Vein endothelial cell (primary cell): ENCODE measurements around the gene TMEM121. TPM values are rescaled to one million over a fixed set of nuclear protein-coding genes. Genes with fewer than 3 reads are reported as not detected.

Experiments
- total RNA-seq: library from RNA; depleted of rRNA; stranded (reverse); fragments of >200 nt; gene quantifications from 2 replicates; pipeline ENCODE4 v1.2.3, GENCODE V29; 2012

TMEM121 gene
- 5.6 and 6.2 TPM in 2 replicates for total RNA-seq

DNA sequence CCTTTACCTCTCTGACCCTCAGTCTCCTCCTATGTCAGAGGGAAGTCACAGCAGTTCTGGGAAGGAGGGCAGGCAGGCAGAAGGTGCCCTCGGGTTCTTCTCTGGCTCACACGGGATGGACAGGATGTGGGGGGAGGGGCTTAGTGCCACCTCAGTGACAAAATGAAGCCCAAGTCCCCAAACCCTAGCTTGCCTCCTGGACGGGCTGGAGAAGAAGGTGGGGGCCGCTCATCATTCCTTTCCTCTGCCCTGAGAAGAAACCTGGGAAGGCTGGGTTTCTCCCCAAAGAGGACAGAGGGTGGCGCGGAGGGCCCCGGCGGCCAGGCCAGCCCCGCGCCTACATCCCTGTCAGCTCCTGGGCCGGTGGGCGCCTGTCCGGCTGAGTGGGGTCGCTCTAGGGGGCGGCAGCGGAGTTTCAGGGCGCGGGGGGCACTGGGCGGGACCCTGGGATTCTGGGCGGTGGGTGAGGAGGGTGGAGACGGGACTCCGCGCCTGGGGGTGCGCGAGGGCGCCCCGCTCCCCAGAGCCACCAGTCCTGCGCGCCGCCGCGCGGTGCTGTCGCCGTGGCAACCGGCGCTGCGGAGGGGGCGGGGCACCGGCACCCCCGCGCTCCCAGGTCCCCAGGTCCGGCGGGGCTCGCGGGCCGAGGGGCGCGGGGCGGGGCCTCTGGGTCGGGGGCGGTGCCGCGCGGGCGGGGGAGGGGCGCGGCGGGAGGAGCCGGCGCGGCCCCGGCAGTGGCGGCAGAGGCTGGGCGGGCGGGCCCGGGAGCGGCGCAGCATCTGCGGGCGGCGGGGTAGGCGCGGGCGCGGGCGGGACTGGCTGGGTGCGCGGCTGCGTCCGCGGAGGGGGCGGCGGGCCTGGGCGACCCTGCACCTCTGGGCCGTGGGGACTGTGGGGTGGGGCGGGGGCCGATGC is at the start of gene TMEM121:
TMEM121 (plus strand) TSS at position 723 of the 915 bp plus-strand sequence. CDS start 2,252 bp downstream, outside the sequence.

DNA sequence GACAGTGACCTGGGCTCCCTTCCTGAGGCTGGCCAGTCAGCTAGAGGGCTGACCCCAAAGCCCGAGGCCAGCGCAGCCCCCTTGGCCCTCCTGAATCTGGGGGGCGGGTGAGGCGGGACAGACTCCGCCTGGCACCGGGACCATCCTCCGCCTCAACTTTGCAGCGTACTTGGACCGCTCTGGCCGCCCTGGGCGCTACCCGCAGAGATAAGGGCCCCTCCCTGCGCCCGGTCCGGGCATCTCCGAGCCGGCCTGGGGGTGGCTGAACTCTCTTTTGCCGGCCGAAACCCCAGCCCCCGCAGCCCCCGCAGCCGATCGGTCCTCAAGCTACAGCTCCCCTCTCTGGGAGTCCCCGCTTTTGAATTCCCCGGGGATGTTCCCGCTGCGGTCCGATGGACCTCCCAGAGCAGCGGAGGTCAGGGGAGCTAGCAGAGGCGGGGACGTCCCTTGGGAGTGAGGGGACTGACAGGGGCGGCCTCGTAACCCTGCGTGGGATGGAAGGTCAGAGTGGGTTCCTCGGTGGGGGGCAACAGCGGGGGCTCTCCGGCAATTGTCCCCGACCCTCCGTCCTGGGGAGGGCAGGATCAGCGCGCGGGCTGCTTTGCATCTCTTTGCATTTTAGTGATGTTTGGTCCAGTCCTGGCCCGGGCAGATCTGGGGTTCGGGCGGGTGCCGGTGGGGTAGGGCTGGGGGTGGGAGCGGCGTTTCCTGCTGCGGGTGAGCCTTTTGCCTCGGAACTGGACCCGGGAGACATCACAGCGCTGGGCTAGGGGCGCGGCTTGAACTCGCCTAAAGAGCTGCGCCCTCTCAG is 40.0 kb upstream of the TMEM121 start, which contains the start of gene CRIP1:
CRIP1 (plus strand) TSS at position 724 of the 811 bp plus-strand sequence. CDS start 374 bp downstream, outside the sequence.

DNA sequence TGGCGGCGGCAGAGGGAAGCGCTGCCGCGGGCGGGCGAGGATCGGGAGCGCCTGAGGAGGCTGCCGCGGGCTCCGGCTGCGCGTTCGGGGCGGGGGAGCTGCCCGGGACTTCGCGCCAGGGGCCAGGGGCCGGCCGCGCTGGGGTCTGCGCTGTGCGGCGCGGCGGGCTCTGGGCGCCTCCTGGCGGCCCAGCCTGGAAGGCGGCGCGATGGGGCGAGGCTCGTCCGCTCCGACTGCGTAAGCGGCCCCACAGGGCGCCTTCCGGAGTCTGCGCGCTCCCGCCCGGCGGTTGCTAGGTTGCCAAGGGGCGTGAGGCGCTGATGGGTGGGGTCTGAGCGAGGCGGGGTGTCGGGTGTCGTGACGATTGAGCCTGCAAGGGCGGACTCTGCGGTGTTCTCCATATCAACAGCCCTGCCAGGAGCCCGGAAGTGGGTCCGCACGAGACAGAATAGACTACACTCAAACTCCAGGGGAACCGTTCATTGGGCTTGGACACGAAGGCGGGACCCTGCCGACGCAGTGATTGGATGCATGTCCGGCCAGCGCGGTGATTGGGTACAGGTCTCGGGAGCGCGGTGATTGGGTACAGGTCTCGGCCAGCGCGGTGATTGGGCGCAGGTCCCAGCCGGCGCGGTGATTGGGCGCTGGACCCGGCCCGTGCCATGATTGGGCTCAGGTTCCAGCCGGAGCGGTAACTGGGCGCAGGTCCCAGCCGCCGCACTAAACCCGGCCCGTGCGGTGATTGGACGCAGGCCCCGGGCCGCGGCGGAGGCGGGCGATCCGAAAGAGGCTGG is 35.6 kb upstream of the TMEM121 start, which contains the start of gene TEDC1:
TEDC1 (plus strand) TSS at position 675 of the 794 bp plus-strand sequence. CDS start 130 bp downstream, outside the sequence.

Other genes starting within 250 kb of the TMEM121 start
- 49.3 and 56.0 TPM in 2 replicates for gene BRF1, start 225.6 kb upstream of the TMEM121 start, total RNA-seq
- 69.9 and 99.9 TPM in 2 replicates for gene PACS2, start 211.8 kb upstream of the TMEM121 start, total RNA-seq
- 0.10 TPM in 1 of 2 replicates, not detected in the other for gene TEX22, start 128.0 kb upstream of the TMEM121 start, total RNA-seq
- 78.7 and 121 TPM in 2 replicates for gene MTA1, start 106.8 kb upstream of the TMEM121 start, total RNA-seq
- gene CRIP2, start 51.8 kb upstream of the TMEM121 start, total RNA-seq, result 236 and 296 TPM in 2 replicates
- 1.1 and 2.0 TPM in 2 replicates for gene CRIP1, start 39.7 kb upstream of the TMEM121 start, total RNA-seq
- 11.1 and 15.9 TPM in 2 replicates for gene TEDC1, start 35.3 kb upstream of the TMEM121 start, total RNA-seq